GM21825 (cell line): ENCODE measurements around the gene SYN1.

Source experiments
- ATAC-seq: cut with Tn5 transposase; IDR thresholded peaks from one replicate; pipeline ENCODE4 v1.9.1; 2021; ENCODE audit warnings: mild to moderate bottlenecking, moderate library complexity; ENCODE audit not compliant: unreplicated experiment

SYN1 gene

GRCh38 chrX:47634871-47635575 is 15.4 kb upstream of the SYN1 start:
- ATAC-seq = no peak

- ATAC-seq = no peak
These were observed 14.3 kb upstream of the SYN1 start for GRCh38 chrX:47633689-47634590.

- no peak for ATAC-seq
These were observed 13.0 kb upstream of the SYN1 start for GRCh38 chrX:47632666-47633065.

DNA sequence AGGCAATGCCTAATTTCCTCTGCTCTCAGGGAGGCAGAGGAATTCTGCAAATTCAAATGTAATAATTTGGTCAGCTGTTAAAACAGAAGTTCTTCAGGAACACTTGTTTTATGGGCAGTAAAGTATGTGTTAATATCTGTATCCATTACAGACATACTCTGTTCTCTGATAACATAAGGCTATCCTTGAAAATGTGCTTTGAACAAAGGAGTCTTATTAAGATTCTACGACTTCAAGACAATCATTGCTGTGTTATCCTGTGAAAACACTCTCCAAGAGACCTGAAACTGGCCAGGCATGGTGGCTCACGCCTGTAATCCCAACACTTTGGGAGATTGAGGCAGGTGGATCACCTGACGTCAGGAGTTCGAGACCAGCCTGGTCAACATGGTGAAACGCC is 12.0 kb upstream of the SYN1 start:
- ATAC-seq = no peak

- ATAC-seq = no peak
These were observed 10.0 kb upstream of the SYN1 start, which contains the start of gene CFP for GRCh38 chrX:47629419-47630200. Gene CFP, minus strand, starts transcription at chrX:47629930. Its CDS starts 86 bp downstream, at chrX:47629844.

- ATAC-seq = no peak
These were observed 9.3 kb upstream of the SYN1 start for GRCh38 chrX:47628982-47629381.

- ATAC-seq = no peak
These were observed 5.7 kb upstream of the SYN1 start for GRCh38 chrX:47625365-47625764.

GRCh38 chrX:47623540-47624027 is 3.9 kb upstream of the SYN1 start:
- ATAC-seq = no peak

DNA sequence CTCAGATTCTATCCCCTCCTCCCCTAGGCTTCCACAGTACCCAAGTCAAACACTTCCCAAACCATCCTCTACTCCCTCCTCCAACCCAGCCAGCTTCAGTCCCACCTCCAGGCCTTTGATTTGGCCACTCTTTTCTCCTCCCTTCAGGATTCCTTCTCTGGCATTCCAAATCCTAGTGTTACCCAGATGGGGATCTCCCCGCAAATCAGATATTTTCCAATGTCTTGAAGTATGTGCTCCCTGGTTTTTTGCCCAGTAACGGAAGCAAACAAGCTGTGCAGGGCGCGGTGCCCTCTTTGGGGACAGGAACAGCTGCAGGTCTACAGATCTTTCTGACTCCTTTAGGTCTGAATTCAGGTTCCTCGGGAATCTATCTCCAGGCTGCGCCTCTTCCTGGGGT is 2.2 kb upstream of the SYN1 start:
- ATAC-seq = no peak

DNA sequence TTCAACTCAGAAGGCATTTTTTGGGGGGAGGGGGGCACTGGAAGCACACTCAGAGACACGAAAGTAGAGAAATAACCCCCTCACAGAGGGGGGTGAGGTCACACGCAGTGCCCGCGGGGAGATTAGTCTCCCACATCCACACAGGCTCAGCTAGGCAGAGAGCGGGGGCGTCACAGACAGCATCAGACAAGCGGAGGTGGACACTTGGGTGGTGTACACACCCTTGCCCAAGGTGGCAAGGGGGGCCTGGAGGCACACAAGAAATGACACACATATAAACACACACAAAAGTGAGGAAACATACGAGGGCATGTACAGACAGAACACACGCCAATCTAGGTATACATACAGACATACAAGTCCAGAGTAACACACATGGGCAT is 637 bp upstream of the SYN1 start:
- ATAC-seq = no peak

GRCh38 chrX:47618923-47619485 is 653 bp downstream of the SYN1 start:
- ATAC-seq = no peak

DNA sequence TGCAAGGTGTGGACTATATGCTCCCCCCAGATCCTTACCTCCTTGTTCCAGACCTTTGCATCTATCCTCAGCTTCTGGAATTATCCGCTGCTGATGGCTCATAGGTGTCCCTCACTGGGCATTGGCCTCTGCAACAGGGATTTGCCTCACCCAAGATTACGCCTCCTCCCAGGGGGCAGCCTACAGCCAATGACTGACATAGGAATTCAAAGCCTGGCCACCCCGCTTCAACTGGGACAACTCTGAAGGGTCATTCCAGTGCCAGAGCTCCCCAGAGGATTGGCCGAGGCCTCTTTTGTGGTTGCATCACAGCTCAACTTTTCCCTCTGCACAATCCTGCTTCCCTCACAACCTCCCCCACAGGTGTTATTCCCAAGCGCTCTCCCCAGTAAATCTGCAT is 5.0 kb downstream of the SYN1 start:
- ATAC-seq = no peak

DNA sequence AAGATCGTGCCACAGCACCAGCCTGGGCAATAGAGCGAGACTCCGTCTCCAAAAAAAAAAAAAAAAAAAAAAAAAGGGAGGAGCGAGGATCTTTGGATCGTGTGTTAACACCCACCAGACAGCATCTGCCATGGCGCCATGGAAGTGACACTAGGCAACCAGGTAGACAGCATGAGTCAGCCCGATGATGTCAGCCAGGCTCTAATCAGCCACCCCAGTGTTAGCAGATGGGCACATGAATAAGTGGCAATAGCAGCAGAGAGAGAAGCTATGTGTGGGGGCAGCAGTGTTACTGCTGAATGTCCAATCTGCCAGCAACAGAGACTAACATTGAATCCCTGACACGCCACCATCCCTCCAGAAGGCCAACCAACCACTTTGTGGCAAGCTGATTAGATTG is 6.6 kb downstream of the SYN1 start:
- no peak for ATAC-seq

DNA sequence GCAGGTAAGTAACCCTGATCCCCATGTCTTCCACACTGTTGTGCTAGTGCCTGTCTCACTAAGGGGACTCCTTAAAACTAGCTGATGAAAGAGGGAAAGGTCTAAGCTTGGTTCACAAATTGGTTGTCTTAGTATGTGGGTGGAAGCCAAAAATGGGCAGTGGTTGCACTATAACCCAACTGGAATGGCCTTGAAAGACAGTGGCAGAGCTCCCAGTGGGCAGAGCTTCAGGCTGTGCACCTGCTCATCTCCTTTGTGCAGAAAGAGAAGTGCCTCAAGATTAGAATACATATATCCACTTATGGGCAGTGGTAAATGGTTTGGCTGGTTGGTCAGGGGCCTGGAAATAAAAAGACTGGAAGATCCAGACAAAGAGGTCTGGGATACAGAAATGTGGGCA is 7.2 kb downstream of the SYN1 start:
- no peak for ATAC-seq

DNA sequence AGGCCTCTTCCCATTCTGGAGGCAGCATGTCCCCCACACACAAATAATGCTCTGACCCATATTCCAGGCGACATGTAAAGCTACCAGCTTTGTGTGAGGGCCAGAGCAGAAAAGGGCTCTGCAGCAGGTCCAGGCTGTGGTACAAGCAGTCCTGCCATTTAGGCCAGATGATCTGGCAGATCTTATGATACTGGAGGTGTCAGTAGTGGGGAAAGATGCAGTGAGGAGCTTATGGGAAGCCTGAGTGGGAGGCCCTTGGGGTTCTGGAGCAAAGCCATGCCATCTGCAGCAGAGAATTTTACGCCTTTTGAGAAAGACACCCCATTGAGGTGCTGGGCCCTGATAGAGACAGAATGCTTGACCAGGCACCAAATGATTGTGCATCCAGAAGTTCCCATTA is 7.7 kb downstream of the SYN1 start:
- ATAC-seq = no peak

DNA sequence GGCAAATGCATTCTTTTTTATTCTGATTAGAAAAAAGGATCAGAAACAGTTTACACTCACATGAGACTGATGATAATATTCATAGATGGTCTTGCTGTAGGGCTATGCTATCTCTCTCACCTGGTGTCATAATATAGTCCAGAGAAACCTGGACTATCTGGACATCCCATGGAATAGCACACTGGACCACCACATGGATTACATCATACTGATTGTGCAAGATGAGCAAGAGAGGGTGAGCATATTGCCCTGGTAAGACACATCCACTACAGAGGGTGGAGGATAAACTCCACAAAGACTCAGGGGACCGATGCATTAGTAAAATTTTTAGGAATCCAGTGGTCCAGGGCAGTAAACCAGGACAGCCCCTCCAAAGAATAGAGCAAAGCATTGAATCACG is 8.2 kb downstream of the SYN1 start:
- ATAC-seq = no peak

DNA sequence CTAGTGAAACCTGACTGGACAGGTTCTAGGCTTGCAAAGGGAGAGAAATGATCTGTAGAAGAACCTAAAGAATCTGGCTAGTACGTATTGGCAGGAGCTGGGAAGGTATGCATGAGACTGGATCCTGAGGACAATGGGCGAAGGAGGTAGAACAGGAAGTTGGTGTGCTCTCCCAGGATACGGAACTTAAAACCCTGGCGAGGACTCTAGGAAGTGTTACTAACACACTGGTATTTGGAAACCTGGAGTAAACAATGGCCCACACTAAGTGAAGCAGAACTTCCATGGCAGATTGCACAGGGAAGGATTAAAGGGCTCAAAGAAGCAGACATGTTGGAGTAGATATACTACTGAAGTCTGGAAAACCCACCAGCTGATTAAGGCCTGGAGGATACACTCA is 9.1 kb downstream of the SYN1 start:
- no peak for ATAC-seq

GRCh38 chrX:47608130-47608810 is 11.4 kb downstream of the SYN1 start:
- no peak for ATAC-seq

DNA sequence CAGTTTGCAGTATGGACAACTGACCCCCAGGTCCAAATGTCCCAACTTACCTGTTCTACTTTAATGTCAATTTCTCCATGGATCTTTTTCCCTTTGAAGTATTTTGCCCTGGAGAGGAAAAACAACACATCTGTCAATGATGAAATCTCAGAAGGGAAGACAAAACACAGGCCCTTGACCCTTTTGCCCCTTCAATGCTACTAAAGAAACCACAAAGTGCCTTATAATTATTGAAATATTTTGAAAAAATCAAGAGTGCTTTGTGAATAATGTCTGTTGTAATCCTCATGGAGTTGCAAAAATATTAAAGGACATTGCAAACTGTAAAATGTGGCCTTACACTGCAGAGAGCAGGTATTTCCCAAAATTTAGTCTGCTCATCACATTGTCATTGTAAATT is 12.6 kb downstream of the SYN1 start:
- ATAC-seq = no peak

DNA sequence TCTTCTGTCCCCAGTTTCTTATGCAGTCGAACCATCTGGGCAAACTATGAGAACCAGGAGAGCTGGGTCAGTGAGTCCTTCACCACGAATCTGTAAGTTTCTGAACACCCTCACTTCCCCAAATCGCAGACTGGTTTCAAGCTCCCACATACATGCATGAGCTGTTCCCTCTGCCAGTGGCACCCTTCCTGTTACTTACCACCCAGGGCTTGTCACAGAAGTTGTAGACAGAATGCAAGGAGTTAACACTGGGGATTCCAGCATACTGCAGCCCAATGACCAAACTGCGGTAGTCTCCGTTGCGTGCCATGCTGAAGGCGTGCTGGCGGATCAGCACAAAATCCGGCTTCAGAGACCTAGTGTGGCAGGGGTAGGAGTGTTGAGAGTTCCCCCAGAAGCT is 14.6 kb downstream of the SYN1 start:
- no peak for ATAC-seq
